ENCODE data around the gene ZBED6. TPM values are rescaled to one million over a fixed set of nuclear protein-coding genes. Genes with fewer than 3 reads are reported as not detected.

ZBED6 gene
- total RNA-seq, 1 experiment from 2014 or later: 19.9 TPM

GRCh38 chr1:203794764-203795440 lies 521 bp upstream of the ZBED6 start:
- TF ChIP-seq CTCF (IDR thresholded peaks at IDR 0.05; ENCODE audit: insufficient read depth in 1 of 2, low read depth in 1 of 2, low read length in 1 of 2, severe bottlenecking in 1 of 2, unreplicated experiment in 1 of 2): no peak
- peak overlapping the region; percentile 52 for H3K4me3 ChIP-seq (ENCODE audit: low read depth, low read length)
- peaks cover 4% of the 10 kb centered on the region for H3K36me3 ChIP-seq (ENCODE audit: control insufficient read depth, insufficient read depth, low read length)
- no peaks in the 10 kb centered on the region for H3K9me3 ChIP-seq
- intact Hi-C loops (cut with micrococcal nuclease; ENCODE audit: unreplicated experiment): no loop called here
- Mint-ChIP-seq H3K4me3 (ENCODE audit: unreplicated experiment) (peak overlapping the region; percentile 90), H3K4me1 (ENCODE audit: low read depth, unreplicated experiment) (no peaks in the 10 kb centered on the region), H3K27me3 (ENCODE audit: insufficient read depth, unreplicated experiment) (no peaks in the 10 kb centered on the region), H3K9me3 (ENCODE audit: unreplicated experiment) (no peaks in the 10 kb centered on the region), H3K27ac (ENCODE audit: unreplicated experiment) (peak overlapping the region; percentile 97), H3K36me3 (ENCODE audit: insufficient read depth, unreplicated experiment) (peaks cover 47% of the 10 kb centered on the region)
- BruUV-seq (replicated peaks): TSS peak; percentile 92
- ChIA-PET POLR2A (no interaction called here), CTCF (no interaction called here)
- DNase-seq: no peak
- H3K27me3 ChIP-seq (replicated peaks; ENCODE audit: control insufficient read depth, insufficient read depth, low read length): no peaks in the 10 kb centered on the region
- H3K4me1 ChIP-seq: peaks cover 17% of the 10 kb centered on the region

- no peaks in the 10 kb centered on the region for H3K9me3 ChIP-seq
- Mint-ChIP-seq H3K36me3 (ENCODE audit: insufficient read depth, unreplicated experiment) (peaks cover 53% of the 10 kb centered on the region), H3K9me3 (ENCODE audit: unreplicated experiment) (no peaks in the 10 kb centered on the region), H3K27me3 (ENCODE audit: insufficient read depth, unreplicated experiment) (no peaks in the 10 kb centered on the region), H3K27ac (ENCODE audit: unreplicated experiment) (peak overlapping the region; percentile 97), H3K4me3 (ENCODE audit: unreplicated experiment) (peak overlapping the region; percentile 90), H3K4me1 (ENCODE audit: low read depth, unreplicated experiment) (no peaks in the 10 kb centered on the region)
- no peaks in the 10 kb centered on the region for H3K27me3 ChIP-seq (replicated peaks; ENCODE audit: control insufficient read depth, insufficient read depth, low read length)
- ChIA-PET POLR2A (interaction anchor here (0.6 kb wide), 1 partner anchor 41 kb away, joined by 9 read pairs; no protein-coding TSS in a partner anchor), CTCF (no interaction called here)
- no peak for TF ChIP-seq CTCF (IDR thresholded peaks at IDR 0.05; ENCODE audit: insufficient read depth in 1 of 2, low read depth in 1 of 2, low read length in 1 of 2, severe bottlenecking in 1 of 2, unreplicated experiment in 1 of 2)
- DNase-seq: peak in 1 of 2 experiments; percentile 46
- BruUV-seq (replicated peaks): no TSS peak
- intact Hi-C loops (cut with micrococcal nuclease; ENCODE audit: unreplicated experiment): no loop called here
- peaks cover 12% of the 10 kb centered on the region for H3K4me1 ChIP-seq
- peaks cover 4% of the 10 kb centered on the region for H3K36me3 ChIP-seq (ENCODE audit: control insufficient read depth, insufficient read depth, low read length)
- H3K4me3 ChIP-seq (ENCODE audit: low read depth, low read length): peak overlapping the region; percentile 52
Observed at GRCh38 chr1:203796236-203796605, 798 bp downstream of the ZBED6 start.

- Histone ChIP-seq H3K4me1 (peaks cover 12% of the 10 kb centered on the region), H3K36me3 (ENCODE audit: control insufficient read depth, insufficient read depth, low read length) (peaks cover 4% of the 10 kb centered on the region), H3K4me3 (ENCODE audit: low read depth, low read length) (no peak overlapping the region), H3K27me3 (replicated peaks; ENCODE audit: control insufficient read depth, insufficient read depth, low read length) (no peaks in the 10 kb centered on the region), H3K9me3 (no peaks in the 10 kb centered on the region)
- DNase-seq: no peak
- intact Hi-C loops (cut with micrococcal nuclease; ENCODE audit: unreplicated experiment): no loop called here
- Mint-ChIP-seq H3K4me3 (ENCODE audit: unreplicated experiment) (peak overlapping the region; percentile 90), H3K27me3 (ENCODE audit: insufficient read depth, unreplicated experiment) (no peaks in the 10 kb centered on the region), H3K9me3 (ENCODE audit: unreplicated experiment) (no peaks in the 10 kb centered on the region), H3K4me1 (ENCODE audit: low read depth, unreplicated experiment) (no peaks in the 10 kb centered on the region), H3K36me3 (ENCODE audit: insufficient read depth, unreplicated experiment) (peaks cover 55% of the 10 kb centered on the region), H3K27ac (ENCODE audit: unreplicated experiment) (no peak overlapping the region)
- TF ChIP-seq CTCF (IDR thresholded peaks at IDR 0.05; ENCODE audit: insufficient read depth in 1 of 2, low read depth in 1 of 2, low read length in 1 of 2, severe bottlenecking in 1 of 2, unreplicated experiment in 1 of 2): no peak
- CTCF ChIA-PET: no interaction called here
- POLR2A ChIA-PET: no interaction called here
- no TSS peak for BruUV-seq (replicated peaks)
Observed at GRCh38 chr1:203797216-203797615, 1.8 kb downstream of the ZBED6 start.
